Measurements from ENCODE around the gene ATP6V1D.

DNA sequence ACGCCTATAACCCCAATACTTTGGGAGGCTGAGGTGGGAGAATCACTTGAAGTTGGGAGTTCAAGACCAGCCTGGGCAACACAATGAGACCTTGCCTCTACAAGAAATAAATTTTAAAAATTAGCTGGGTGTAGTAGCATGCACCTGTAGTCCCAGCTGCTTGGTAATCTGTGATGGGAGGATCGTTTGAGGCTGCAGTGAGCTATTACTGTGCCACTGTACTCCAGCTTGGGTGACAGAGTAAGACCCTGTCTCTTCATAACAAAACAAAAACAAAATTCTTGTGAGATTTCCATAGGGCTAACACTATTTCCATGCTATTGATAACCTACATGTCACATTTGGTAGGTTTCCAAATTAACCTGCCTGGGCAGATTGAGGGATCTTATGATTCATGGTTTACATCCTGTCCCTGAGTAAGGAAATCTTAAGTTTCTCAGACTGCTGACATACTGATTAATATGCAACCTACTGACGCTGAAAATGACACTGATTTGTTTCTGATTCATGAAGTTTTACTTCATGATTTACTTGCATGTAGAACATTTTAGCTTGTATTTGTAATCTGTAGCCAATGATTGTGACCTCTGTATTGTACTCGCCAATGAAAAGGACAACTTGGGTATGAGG lies 15.9 kb downstream of the ATP6V1D start:
- no peak for TF ChIP-seq EZH2 (IDR thresholded peaks at IDR 0.05; ENCODE audit: low read length)
- TF ChIP-seq, protein P1, sequence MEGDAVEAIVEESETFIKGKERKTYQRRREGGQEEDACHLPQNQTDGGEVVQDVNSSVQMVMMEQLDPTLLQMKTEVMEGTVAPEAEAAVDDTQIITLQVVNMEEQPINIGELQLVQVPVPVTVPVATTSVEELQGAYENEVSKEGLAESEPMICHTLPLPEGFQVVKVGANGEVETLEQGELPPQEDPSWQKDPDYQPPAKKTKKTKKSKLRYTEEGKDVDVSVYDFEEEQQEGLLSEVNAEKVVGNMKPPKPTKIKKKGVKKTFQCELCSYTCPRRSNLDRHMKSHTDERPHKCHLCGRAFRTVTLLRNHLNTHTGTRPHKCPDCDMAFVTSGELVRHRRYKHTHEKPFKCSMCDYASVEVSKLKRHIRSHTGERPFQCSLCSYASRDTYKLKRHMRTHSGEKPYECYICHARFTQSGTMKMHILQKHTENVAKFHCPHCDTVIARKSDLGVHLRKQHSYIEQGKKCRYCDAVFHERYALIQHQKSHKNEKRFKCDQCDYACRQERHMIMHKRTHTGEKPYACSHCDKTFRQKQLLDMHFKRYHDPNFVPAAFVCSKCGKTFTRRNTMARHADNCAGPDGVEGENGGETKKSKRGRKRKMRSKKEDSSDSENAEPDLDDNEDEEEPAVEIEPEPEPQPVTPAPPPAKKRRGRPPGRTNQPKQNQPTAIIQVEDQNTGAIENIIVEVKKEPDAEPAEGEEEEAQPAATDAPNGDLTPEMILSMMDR (optimal IDR thresholded peaks at IDR 0.05 in 1 of 3, IDR thresholded peaks at IDR 0.05 in 1 of 3, conservative IDR thresholded peaks at IDR 0.05 in 1 of 3; ENCODE audit: extremely low read depth in 1 of 3, insufficient read depth in 2 of 3, low read length in 3 of 3) = no peak

Data from keratinocyte (primary cell).